ENCODE results near the gene ALDH3A1.

ALDH3A1 gene

GRCh38 chr17:19755821-19756510 is 7.9 kb upstream of the ALDH3A1 start:
- peak; percentile 56 for DNase-seq (ENCODE audit: extremely low read depth, insufficient read length)

DNA sequence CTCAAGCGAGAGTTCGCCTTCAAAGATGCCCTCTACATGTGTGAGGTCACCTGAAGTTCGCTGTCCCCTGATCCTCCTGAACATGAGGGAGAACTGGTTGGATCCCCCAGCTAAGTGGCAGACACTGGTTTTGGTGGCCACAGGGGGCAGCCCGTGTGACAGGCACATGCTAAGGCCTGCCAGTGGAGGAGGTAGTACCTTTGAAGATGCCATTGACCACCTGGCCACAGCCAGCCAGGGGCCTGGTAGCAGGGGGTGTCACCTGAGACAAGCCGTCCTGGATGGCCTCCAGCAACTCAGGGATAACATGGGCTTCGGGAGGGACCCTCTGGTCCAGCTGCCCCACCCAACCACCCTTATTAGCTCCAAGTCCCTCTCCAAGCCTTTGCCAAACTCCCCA is 7.3 kb upstream of the ALDH3A1 start:
- no peaks in the 10 kb centered on the region for H3K27me3 ChIP-seq (replicated peaks; ENCODE audit: control insufficient read depth, insufficient read depth, low read length)
- no peak for DNase-seq (ENCODE audit: extremely low read depth, insufficient read length)
- no peaks in the 10 kb centered on the region for H3K36me3 ChIP-seq (ENCODE audit: control insufficient read depth, insufficient read depth, low read length)
- H3K4me3 ChIP-seq (replicated peaks; ENCODE audit: low read depth, low read length) = no peak overlapping the region
- TF ChIP-seq, protein P1, sequence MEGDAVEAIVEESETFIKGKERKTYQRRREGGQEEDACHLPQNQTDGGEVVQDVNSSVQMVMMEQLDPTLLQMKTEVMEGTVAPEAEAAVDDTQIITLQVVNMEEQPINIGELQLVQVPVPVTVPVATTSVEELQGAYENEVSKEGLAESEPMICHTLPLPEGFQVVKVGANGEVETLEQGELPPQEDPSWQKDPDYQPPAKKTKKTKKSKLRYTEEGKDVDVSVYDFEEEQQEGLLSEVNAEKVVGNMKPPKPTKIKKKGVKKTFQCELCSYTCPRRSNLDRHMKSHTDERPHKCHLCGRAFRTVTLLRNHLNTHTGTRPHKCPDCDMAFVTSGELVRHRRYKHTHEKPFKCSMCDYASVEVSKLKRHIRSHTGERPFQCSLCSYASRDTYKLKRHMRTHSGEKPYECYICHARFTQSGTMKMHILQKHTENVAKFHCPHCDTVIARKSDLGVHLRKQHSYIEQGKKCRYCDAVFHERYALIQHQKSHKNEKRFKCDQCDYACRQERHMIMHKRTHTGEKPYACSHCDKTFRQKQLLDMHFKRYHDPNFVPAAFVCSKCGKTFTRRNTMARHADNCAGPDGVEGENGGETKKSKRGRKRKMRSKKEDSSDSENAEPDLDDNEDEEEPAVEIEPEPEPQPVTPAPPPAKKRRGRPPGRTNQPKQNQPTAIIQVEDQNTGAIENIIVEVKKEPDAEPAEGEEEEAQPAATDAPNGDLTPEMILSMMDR (IDR thresholded peaks at IDR 0.05; ENCODE audit: insufficient read depth, low read length, poor library complexity, severe bottlenecking) = peak; percentile 21

More at GRCh38 chr17:19755821-19756510, 7.9 kb upstream of the ALDH3A1 start:
- no peaks in the 10 kb centered on the region for H3K36me3 ChIP-seq (ENCODE audit: control insufficient read depth, insufficient read depth, low read length)
- H3K4me3 ChIP-seq (replicated peaks; ENCODE audit: low read depth, low read length) = no peak overlapping the region
- H3K27me3 ChIP-seq (replicated peaks; ENCODE audit: control insufficient read depth, insufficient read depth, low read length) = no peaks in the 10 kb centered on the region
- TF ChIP-seq, protein P1 (IDR thresholded peaks at IDR 0.05; ENCODE audit: insufficient read depth, low read length, poor library complexity, severe bottlenecking) = no peak

DNA sequence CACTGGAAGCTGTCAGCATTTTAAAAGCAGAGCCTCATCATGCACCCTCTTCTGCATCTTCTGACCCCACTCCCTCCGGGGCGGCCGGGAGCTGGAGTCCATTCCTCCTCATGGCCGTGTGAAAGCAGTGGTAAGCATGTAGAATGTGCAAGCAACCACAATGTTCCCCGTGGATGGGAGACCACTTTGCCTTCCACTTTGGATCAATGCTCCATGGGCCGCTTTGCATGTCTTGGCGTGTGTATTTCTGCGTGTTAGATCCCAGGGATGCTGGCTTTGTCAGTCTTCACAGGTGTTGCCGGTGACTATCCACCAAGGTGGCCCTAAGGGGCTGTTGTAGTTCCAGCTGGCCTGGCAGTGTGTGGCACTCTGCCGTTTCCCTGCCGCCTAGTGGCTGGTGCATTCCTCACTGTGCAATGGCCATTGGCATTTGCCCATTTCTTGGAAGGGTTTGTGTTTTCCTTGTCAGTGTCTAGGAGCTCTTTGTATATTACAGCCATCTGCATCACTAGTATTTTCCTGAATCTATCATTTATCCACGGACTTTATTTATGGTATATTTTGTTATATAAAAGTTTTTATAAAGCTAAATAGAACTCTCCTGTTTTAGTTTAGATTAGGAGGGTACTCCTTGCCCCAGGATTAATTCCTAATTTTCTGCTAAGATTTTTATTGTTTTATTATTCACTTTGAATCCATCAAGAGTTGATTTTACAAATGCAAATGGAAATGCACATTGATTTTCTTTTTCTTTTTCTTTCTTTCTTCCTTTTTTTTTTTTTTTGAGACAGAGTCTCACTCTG is 5.8 kb upstream of the ALDH3A1 start:
- H3K4me3 ChIP-seq (replicated peaks; ENCODE audit: low read depth, low read length) = no peak overlapping the region
- no peaks in the 10 kb centered on the region for H3K36me3 ChIP-seq (ENCODE audit: control insufficient read depth, insufficient read depth, low read length)
- H3K27me3 ChIP-seq (replicated peaks; ENCODE audit: control insufficient read depth, insufficient read depth, low read length) = no peaks in the 10 kb centered on the region
- TF ChIP-seq, protein P1 (IDR thresholded peaks at IDR 0.05; ENCODE audit: insufficient read depth, low read length, poor library complexity, severe bottlenecking) = no peak
- DNase-seq (ENCODE audit: extremely low read depth, insufficient read length) = no peak

DNA sequence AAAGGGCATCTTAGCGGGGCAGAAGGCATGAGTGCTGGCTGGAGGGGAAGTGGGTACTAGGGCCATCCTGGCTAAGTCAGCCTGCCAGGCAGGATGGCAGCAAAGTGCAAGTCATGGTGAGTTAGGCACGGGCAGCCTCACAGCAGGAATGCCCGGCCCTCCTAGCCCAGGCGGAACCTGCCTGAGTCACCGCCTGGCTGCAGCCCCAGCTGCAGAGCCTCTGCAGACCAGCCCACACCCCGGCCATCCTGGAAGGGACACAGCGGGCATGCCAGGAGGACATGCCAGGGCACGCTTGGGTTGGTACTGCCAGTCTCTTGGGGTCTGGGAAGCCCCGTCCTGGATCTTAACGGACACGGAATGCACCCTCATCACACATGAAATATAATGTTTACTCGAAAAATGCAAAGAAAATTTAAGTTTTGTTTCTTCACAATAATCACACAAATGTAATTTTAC is 5.0 kb upstream of the ALDH3A1 start:
- Histone ChIP-seq H3K36me3 (ENCODE audit: control insufficient read depth, insufficient read depth, low read length) (no peaks in the 10 kb centered on the region), H3K4me3 (replicated peaks; ENCODE audit: low read depth, low read length) (no peak overlapping the region), H3K27me3 (replicated peaks; ENCODE audit: control insufficient read depth, insufficient read depth, low read length) (no peaks in the 10 kb centered on the region)
- TF ChIP-seq, protein P1 (IDR thresholded peaks at IDR 0.05; ENCODE audit: insufficient read depth, low read length, poor library complexity, severe bottlenecking) = no peak
- no peak for DNase-seq (ENCODE audit: extremely low read depth, insufficient read length)

DNA sequence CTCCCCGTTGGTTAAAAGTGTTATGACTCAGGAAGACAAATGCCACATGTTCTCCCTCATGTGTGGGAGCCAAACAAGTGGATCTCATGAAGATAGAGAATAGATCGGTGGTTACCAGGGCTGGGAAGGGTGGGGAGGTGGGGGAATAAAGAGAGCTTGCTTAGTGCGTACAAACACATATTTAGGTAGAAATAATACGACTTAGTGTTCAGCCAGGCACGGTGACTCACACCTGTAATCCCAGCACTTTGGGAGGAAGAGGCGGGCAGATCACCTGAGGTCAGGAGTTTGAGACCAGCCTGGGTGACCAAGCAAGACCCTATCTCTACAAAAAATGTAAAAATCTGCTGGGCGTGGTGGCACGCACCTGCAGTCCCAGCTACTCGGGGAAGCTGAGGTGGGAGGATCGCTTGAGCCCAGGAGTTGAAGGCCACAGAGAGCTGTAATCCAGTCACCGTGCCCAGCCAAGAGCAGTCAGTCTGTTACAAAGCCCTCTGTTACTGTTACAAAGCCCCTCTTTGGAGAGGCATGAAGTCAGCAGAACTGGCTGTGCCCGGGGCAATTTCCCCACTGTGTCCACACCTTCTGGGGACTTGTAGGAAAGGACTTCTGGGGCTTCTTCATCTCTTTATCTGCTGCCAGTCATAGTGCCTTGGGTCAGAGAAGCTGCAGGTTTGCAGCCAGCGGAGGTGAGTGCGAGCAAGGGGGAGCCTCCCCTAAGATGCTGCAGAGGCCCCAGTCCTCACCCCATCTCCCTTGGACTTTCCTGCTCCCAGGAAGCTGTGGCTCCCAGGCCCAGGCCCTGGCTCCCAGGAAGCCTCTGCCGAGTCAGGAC is 4.3 kb upstream of the ALDH3A1 start:
- DNase-seq (ENCODE audit: extremely low read depth, insufficient read length) = no peak
- Histone ChIP-seq H3K36me3 (ENCODE audit: control insufficient read depth, insufficient read depth, low read length) (no peaks in the 10 kb centered on the region), H3K27me3 (replicated peaks; ENCODE audit: control insufficient read depth, insufficient read depth, low read length) (no peaks in the 10 kb centered on the region), H3K4me3 (replicated peaks; ENCODE audit: low read depth, low read length) (no peak overlapping the region)
- TF ChIP-seq, protein P1 (IDR thresholded peaks at IDR 0.05; ENCODE audit: insufficient read depth, low read length, poor library complexity, severe bottlenecking) = no peak

Data from GM06990 (cell line).